ENCODE data around the gene C6orf15.

DNA sequence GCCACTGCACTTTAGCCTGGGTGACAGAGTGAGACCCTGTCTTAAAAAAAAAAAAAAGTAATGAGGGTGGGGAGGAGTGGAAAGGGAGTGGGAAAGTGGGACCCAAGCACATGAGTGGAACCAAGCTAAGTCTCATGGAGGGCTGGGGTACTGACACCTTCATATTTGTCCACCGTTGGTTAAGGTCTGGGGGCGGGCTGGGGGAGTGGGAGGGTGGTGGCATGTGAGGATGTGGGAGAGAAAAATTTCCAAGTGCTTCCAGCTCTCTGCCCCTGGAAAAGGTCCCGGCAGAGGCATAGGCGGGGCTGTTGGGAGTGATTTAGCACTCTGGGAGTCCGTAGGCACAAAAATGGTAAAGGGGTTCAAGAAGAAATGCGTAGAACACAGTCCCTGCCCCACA lies 20.4 kb upstream of the C6orf15 start:
- TF ChIP-seq, protein P1, sequence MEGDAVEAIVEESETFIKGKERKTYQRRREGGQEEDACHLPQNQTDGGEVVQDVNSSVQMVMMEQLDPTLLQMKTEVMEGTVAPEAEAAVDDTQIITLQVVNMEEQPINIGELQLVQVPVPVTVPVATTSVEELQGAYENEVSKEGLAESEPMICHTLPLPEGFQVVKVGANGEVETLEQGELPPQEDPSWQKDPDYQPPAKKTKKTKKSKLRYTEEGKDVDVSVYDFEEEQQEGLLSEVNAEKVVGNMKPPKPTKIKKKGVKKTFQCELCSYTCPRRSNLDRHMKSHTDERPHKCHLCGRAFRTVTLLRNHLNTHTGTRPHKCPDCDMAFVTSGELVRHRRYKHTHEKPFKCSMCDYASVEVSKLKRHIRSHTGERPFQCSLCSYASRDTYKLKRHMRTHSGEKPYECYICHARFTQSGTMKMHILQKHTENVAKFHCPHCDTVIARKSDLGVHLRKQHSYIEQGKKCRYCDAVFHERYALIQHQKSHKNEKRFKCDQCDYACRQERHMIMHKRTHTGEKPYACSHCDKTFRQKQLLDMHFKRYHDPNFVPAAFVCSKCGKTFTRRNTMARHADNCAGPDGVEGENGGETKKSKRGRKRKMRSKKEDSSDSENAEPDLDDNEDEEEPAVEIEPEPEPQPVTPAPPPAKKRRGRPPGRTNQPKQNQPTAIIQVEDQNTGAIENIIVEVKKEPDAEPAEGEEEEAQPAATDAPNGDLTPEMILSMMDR (IDR thresholded peaks at IDR 0.05; ENCODE audit: low read depth, low read length, poor library complexity, severe bottlenecking), result no peak
- no peak for TF ChIP-seq EZH2phosphoT487 (IDR thresholded peaks at IDR 0.05; ENCODE audit: borderline replicate concordance, low read length)
